ENCODE data around the gene ZNF621.
"Not testable (repeated sequence)": the region's sequence is repeated elsewhere in the genome, so short reads cannot be mapped to it uniquely, and the experiment has no call there.

DNA sequence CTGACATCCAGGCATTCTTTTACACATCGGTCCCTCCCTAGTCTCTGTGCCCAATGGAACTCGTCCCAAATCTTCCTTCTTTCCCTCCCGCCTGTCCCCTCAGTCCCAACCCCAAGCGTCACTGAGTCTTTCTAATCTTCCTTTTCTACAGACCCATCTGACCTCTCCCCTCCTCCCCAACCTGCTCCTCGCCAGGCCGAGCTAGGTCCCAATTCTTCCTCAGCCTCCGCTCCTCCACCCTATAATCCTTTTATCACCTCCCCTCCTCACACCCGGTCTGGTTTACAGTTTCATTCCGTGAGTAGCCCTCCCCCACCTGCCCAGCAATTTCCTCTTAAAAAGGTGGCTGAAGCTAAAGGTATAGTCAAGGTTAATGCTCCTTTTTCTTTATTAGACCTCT is 37.7 kb downstream of the ZNF621 start:
- TF ChIP-seq, protein P1, sequence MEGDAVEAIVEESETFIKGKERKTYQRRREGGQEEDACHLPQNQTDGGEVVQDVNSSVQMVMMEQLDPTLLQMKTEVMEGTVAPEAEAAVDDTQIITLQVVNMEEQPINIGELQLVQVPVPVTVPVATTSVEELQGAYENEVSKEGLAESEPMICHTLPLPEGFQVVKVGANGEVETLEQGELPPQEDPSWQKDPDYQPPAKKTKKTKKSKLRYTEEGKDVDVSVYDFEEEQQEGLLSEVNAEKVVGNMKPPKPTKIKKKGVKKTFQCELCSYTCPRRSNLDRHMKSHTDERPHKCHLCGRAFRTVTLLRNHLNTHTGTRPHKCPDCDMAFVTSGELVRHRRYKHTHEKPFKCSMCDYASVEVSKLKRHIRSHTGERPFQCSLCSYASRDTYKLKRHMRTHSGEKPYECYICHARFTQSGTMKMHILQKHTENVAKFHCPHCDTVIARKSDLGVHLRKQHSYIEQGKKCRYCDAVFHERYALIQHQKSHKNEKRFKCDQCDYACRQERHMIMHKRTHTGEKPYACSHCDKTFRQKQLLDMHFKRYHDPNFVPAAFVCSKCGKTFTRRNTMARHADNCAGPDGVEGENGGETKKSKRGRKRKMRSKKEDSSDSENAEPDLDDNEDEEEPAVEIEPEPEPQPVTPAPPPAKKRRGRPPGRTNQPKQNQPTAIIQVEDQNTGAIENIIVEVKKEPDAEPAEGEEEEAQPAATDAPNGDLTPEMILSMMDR (IDR thresholded peaks at IDR 0.05): not testable (repeated sequence)
- not testable (repeated sequence) for TF ChIP-seq POLR2AphosphoS5, POLR2A (IDR thresholded peaks at IDR 0.05)
